Tibial nerve (tissue), 4 donors: ENCODE results near the gene PAQR7. TPM values are rescaled to one million over a fixed set of nuclear protein-coding genes. Genes with fewer than 3 reads are reported as not detected.

Experiments used
- DNase-seq, 2 donors: peaks; one replicate each; pipeline ENCODE4 v3.0.0-alpha.2; 2019; ENCODE audit warnings: low spot score in 2 of 2
- H3K27ac ChIP-seq, 4 donors: fragments of 200-600 bp; sonication (generic) in 3 of 4; one replicate each; pipeline ENCODE4 v1.5.1; 2017 to 2019; ENCODE audit warnings: mild to moderate bottlenecking in 1 of 4
- H3K27me3 ChIP-seq, 2 donors: fragments of 200-600 bp; sonication (generic) in 1 of 2; one replicate each; pipeline versions ENCODE4 v1.5.1 to v1.6.0; 2017 to 2019
- H3K36me3 ChIP-seq, 3 donors: fragments of 200-600 bp; sonication (generic); one replicate each; pipeline ENCODE4 v1.5.1; 2018 to 2019
- H3K4me1 ChIP-seq, 4 donors: fragments of 200-600 bp; sonication (generic) in 3 of 4; one replicate each; pipeline ENCODE4 v1.5.1; 2017 to 2019
- H3K4me3 ChIP-seq, 4 donors: fragments of 200-600 bp; sonication (generic) in 3 of 4; one replicate each; pipeline ENCODE4 v1.5.1; 2017 to 2019; ENCODE audit warnings: mild to moderate bottlenecking in 1 of 4, moderate library complexity in 1 of 4
- H3K9me3 ChIP-seq, 4 donors: fragments of 200-600 bp; sonication (generic) in 3 of 4; one replicate each; pipeline ENCODE4 v1.5.1; 2017 to 2019
- EP300 ChIP-seq, 2 donors: sonication (generic); formaldehyde crosslinking; IDR thresholded peaks; one replicate each; pipeline ENCODE4 v1.6.1; 2017; ENCODE audit warnings: antibody characterized with exemption in 2 of 2, mild to moderate bottlenecking in 1 of 2
- POLR2A ChIP-seq, 2 donors: fragments of 450-650 bp; IDR thresholded peaks; one replicate each; pipeline ENCODE4 v1.6.1; 2017; ENCODE audit warnings: antibody characterized with exemption in 2 of 2, mild to moderate bottlenecking in 2 of 2, moderate library complexity in 2 of 2
- WGBS, 2 donors: methylation state at CpG; one replicate each; pipeline ENCODE4 v1.1.5; 2018; 5-methylcytosine and 5-hydroxymethylcytosine counted together
- total RNA-seq, 4 donors: library from RNA; depleted of rRNA; stranded (reverse); fragments of >200 nt; gene quantifications; one replicate each; pipeline ENCODE4 v1.1.0, GENCODE V29; 2016
- TF ChIP-seq, protein P1 (sequence below), 5 experiments: fragments of 200-600 bp in 3 of 5; fragments of 450-650 bp in 2 of 5; sonication (generic) in 3 of 5; IDR thresholded peaks; one replicate each; pipeline ENCODE4 v1.5.1; 2016 to 2019; ENCODE audit warnings: antibody characterized with exemption in 5 of 5, mild to moderate bottlenecking in 3 of 5, moderate library complexity in 2 of 5

The PAQR7 gene
- total RNA-seq = 1 to 10 TPM; 5.4 to 8.7 (median 7.5) TPM

DNA sequence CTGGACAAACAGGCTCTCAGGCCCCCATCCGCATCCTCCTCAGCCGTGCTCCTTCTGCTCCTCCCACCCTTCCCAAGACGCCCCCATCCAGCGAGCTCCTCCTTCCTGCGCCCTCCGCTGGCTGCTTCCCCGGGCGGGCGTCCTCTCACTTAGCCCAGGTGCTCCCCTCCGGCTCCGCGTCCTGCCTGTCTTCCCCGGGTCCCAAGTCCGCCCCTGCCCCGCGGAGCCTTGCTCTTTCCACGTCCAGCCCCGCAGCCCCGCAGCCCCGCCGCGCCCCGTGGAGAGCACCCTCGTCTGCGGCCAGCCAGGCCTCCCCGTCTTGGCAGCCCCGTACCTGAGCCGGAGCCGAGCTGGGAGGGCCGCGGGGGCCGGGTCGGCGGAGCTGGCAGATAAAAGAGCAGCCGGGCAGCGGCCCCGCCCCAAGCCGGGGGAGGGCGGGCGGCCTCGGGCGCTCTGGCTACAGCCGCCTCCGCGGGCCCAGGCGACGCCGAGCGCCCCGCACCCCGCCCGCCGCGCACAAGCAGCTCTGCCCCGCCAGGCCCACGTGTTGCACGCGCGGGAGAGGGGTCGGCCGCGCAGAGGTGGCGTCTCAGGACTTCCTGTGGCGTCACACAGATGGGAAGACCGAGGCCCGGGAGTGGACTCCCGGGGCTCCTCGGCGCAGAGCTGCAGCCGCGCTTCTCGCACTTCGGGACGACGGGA is at the start of gene PAQR7:
Gene PAQR7, minus strand, starts transcription at position 555 of the 702 bp plus-strand sequence. CDS start 11,869 bp downstream, outside the sequence.
- Histone ChIP-seq H3K9me3 (no peaks in the 10 kb centered on the region), H3K27me3 (no peaks in the 10 kb centered on the region), H3K4me3 (peak within 1 kb of the TSS; percentile 62 to 93 (median 86)), H3K36me3 (peaks cover 0 to 4% (median 0%) of the 10 kb centered on the region in 3 donors), H3K27ac (peak within 1 kb of the TSS; percentile 66 to 95 (median 88)), H3K4me1 (peaks cover 0 to 53% (median 26%) of the 10 kb centered on the region in 4 donors)
- 0 to 1% methylated on average over 32 to 71 of the region's 75 CpGs for WGBS, 2 donors
- peak in 1 of 2 donors; percentile 69 for TF ChIP-seq EP300 (IDR thresholded peaks at IDR 0.05)
- TF ChIP-seq POLR2A (IDR thresholded peaks at IDR 0.05) = peak; percentile 62 to 69
- TF ChIP-seq, protein P1, sequence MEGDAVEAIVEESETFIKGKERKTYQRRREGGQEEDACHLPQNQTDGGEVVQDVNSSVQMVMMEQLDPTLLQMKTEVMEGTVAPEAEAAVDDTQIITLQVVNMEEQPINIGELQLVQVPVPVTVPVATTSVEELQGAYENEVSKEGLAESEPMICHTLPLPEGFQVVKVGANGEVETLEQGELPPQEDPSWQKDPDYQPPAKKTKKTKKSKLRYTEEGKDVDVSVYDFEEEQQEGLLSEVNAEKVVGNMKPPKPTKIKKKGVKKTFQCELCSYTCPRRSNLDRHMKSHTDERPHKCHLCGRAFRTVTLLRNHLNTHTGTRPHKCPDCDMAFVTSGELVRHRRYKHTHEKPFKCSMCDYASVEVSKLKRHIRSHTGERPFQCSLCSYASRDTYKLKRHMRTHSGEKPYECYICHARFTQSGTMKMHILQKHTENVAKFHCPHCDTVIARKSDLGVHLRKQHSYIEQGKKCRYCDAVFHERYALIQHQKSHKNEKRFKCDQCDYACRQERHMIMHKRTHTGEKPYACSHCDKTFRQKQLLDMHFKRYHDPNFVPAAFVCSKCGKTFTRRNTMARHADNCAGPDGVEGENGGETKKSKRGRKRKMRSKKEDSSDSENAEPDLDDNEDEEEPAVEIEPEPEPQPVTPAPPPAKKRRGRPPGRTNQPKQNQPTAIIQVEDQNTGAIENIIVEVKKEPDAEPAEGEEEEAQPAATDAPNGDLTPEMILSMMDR (IDR thresholded peaks at IDR 0.05) = no peak
- peak; percentile 40 to 44 for DNase-seq

- DNase-seq = no peak
- peaks cover 0 to 38% (median 10%) of the 10 kb centered on the region in 4 donors for H3K4me1 ChIP-seq
- no peaks in the 10 kb centered on the region for H3K27me3 ChIP-seq
- no peaks in the 10 kb centered on the region for H3K9me3 ChIP-seq
- 69 to 72% methylated on average over 2 of the region's 2 CpGs for WGBS, 2 donors
- TF ChIP-seq EP300 (IDR thresholded peaks at IDR 0.05) = no peak
- TF ChIP-seq, protein P1 (IDR thresholded peaks at IDR 0.05) = no peak
- no peak for TF ChIP-seq POLR2A (IDR thresholded peaks at IDR 0.05)
- no peaks in the 10 kb centered on the region for H3K36me3 ChIP-seq
- no peak overlapping the region for H3K27ac ChIP-seq
- H3K4me3 ChIP-seq = no peak overlapping the region
Observed at GRCh38 chr1:25924454-25924853, 48.9 kb upstream of the PAQR7 start.

- Histone ChIP-seq H3K4me3 (peak overlapping the region; percentile 42 to 65 (median 58)), H3K27ac (peak overlapping the region; percentile 76 to 83 (median 80)), H3K4me1 (peaks cover 0 to 38% (median 10%) of the 10 kb centered on the region in 4 donors), H3K36me3 (no peaks in the 10 kb centered on the region), H3K9me3 (no peaks in the 10 kb centered on the region), H3K27me3 (no peaks in the 10 kb centered on the region)
- TF ChIP-seq POLR2A (IDR thresholded peaks at IDR 0.05) = no peak
- peak in 1 of 2 donors; percentile 45 for TF ChIP-seq EP300 (IDR thresholded peaks at IDR 0.05)
- TF ChIP-seq, protein P1 (IDR thresholded peaks at IDR 0.05) = no peak
- WGBS, 2 donors = 1 to 2% methylated on average over 20 to 22 of the region's 32 CpGs
- DNase-seq = peak in 1 of 2 donors; percentile 38
Observed at GRCh38 chr1:25922971-25923552, 47.6 kb upstream of the PAQR7 start.

DNA sequence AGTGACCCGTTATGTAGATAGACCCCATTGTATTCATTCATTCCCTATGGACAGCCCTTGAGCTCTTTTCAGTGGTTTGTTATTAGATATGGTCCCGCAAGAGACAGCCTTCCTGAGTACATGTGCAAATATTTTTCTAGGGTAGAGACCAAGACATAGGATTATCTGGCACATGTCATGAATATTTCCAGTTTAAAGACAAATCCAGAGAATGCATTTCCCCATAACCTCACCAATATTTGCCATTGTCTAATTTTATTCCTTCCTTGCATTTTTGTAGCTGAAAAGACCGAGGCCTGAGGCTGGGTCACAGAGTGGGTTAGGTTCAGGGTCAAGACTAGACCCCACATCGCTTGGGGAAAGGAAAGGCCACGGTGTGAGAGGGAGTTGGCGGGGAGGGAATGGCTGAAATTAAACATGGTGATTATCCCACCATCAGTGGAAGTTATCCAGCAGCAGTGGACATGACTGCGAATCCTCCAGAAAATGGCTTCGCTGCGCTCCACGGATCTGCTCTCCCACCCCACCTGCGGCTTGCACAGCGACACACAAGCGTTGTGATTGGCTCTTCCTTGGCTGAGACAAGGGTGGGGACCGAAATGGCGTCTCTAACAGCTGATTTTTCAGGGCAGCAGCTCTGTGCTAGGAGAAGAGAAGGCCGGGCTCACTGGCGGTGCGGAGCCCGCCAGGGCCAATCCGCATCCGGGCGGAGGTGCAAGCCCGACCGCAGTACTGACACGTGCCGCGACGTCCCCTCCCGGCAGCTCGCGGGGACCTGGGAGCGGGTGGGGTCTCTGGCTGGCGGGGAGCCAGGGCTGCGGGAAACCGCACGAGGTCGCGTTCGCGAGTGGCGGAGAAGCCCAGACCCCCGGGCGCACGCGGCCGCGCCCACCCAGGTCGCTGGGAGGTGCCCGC is 46.8 kb upstream of the PAQR7 start:
- Histone ChIP-seq H3K4me1 (peaks cover 0 to 33% (median 10%) of the 10 kb centered on the region in 4 donors), H3K27me3 (no peaks in the 10 kb centered on the region), H3K36me3 (no peaks in the 10 kb centered on the region), H3K9me3 (no peaks in the 10 kb centered on the region), H3K4me3 (peak overlapping the region; percentile 42 to 65 (median 58)), H3K27ac (peak overlapping the region; percentile 76 to 83 (median 80))
- WGBS, 2 donors = 9 to 14% methylated on average over 15 to 31 of the region's 49 CpGs
- no peak for DNase-seq
- TF ChIP-seq, protein P1 (IDR thresholded peaks at IDR 0.05) = no peak
- TF ChIP-seq EP300 (IDR thresholded peaks at IDR 0.05) (no peak), POLR2A (IDR thresholded peaks at IDR 0.05) (no peak)
